GM12878 (cell line): Measurements from ENCODE around the gene SPEG.

Experiments used
- CREB1 ChIP-seq: IDR thresholded peaks from 2 replicates; pipeline ENCODE4 v1.6.1; 2012; ENCODE audit warnings: low read depth, mild to moderate bottlenecking, inconsistent platforms
- EP300 ChIP-seq, 2 experiments: fragments of 150-350 bp in 1 of 2; IDR thresholded peaks; 2 replicates each; pipeline ENCODE4 v1.6.1; 2011 to 2012; ENCODE audit warnings: low read depth in 2 of 2, low read length in 2 of 2, borderline replicate concordance in 1 of 2, improper control_type of control experiment in 1 of 2, inconsistent platforms in 1 of 2; ENCODE audit not compliant: control insufficient read depth in 1 of 2
- FOXM1 ChIP-seq: IDR thresholded peaks from 2 replicates; pipeline ENCODE4 v1.6.1; 2012; ENCODE audit warnings: low read depth, mild to moderate bottlenecking, inconsistent platforms, low read length, moderate library complexity
- RBBP5 ChIP-seq: fragments of 200-600 bp; sonication (generic); conservative IDR thresholded peaks from 2 replicates; pipeline ENCODE4 v1.6.1; 2016
- ZZZ3 ChIP-seq: IDR thresholded peaks from 2 replicates; pipeline ENCODE4 v1.6.1; 2011; ENCODE audit warnings: low read depth; ENCODE audit not compliant: control insufficient read depth, insufficient read length
- TF ChIP-seq, protein P1 (sequence below): fragments of 150-350 bp; IDR thresholded peaks from 2 replicates; pipeline ENCODE4 v1.6.1; 2016; ENCODE audit warnings: low read depth, low read length

DNA sequence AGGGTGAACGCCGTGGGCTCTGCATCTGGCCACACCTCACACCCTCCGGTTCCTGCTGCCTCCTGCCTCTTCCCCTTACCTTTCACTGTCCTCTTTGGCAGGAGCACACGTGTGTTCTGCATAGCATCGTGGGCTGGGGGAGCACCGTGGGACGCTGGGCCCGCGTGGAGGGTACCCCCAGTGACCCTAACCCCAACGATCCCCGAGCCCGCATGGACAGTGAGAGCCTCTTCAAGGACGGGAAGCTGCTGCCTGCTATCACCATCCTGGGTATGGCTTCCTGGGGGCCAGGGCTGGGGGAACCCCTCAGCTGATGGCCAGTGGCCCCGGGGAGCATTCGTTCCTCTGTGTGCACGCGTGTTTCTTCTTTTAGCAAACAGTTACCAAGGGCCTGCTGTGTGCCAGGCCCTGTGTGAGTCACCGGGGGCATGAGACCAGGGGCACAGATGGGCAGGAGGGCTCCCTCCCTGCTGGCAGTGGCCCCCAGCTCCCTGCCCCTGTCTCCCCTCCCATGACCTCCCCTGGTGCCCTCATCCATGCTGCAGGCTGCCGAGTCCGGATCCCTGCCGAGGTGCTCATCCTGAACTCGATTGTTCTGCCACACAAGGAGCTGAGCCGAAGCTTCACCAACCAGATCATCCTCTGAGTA lies 71.6 kb downstream of the SPEG start:
- TF ChIP-seq CREB1 (no peak), RBBP5 (no peak), EP300 (IDR thresholded peaks at IDR 0.05; ENCODE audit: borderline replicate concordance in 1 of 2, control insufficient read depth in 1 of 2, low read depth in 2 of 2, low read length in 2 of 2) (no peak), ZZZ3 (no peak), FOXM1 (no peak)
- TF ChIP-seq, protein P1, sequence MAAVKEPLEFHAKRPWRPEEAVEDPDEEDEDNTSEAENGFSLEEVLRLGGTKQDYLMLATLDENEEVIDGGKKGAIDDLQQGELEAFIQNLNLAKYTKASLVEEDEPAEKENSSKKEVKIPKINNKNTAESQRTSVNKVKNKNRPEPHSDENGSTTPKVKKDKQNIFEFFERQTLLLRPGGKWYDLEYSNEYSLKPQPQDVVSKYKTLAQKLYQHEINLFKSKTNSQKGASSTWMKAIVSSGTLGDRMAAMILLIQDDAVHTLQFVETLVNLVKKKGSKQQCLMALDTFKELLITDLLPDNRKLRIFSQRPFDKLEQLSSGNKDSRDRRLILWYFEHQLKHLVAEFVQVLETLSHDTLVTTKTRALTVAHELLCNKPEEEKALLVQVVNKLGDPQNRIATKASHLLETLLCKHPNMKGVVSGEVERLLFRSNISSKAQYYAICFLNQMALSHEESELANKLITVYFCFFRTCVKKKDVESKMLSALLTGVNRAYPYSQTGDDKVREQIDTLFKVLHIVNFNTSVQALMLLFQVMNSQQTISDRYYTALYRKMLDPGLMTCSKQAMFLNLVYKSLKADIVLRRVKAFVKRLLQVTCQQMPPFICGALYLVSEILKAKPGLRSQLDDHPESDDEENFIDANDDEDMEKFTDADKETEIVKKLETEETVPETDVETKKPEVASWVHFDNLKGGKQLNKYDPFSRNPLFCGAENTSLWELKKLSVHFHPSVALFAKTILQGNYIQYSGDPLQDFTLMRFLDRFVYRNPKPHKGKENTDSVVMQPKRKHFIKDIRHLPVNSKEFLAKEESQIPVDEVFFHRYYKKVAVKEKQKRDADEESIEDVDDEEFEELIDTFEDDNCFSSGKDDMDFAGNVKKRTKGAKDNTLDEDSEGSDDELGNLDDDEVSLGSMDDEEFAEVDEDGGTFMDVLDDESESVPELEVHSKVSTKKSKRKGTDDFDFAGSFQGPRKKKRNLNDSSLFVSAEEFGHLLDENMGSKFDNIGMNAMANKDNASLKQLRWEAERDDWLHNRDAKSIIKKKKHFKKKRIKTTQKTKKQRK = no peak
